ENCODE results near the gene PEX10. TPM values are rescaled to one million over a fixed set of nuclear protein-coding genes. Genes with fewer than 3 reads are reported as not detected.

Gene PEX10
- total RNA-seq, 2 donors from 2014 or later: 7.3 to 8.3 TPM

DNA sequence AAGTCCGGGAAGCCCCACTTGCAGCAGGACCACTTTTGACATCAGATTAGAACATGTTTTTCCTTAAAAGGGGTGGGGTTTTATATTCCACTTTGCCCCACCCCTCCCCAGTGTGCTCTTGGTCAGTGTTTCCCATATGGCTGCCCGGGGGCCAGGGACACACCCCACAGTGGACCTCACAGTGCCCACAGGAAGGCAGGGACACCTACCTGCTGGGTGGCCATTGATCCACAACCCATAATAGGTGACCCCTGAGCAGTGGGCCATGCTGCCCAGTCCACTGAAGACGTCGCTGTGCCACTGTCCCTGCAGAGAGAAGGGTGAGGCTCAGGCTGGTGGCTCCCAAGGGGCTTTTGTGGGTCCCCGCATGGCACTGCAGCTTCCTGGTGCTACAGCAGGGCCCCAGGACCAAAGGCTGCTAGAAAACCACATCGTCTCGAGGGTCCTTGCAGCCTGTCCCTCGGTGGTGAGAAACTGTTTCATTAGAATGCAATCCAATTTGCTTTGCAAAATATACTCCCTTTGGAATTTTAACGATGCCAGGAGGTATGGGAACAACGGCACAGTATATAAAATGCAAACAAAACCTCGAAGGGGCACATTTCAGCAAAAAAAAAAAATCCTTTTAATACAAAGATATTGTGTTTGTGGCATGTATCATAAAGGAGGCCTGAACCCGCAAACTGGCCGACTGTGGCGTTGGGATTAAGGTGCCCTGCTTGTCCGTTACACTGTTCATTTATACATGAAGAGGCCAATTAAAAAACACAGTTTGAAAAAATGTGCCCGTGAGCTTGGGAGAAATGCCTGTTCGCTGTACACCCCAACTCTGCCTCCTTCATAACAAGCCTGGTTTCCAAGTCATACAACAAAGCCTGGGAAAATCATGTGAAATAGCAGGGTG, 37.9 kb downstream of the PEX10 start:
- no peaks in the 10 kb centered on the region for H3K36me3 Mint-ChIP-seq (ENCODE audit: low read depth)
- H3K4me3 Mint-ChIP-seq: no peak overlapping the region
- no peaks in the 10 kb centered on the region for H3K9me3 ChIP-seq (ENCODE audit: control insufficient read depth, low read length, poor library complexity, severe bottlenecking)
- no peak overlapping the region for H3K27ac Mint-ChIP-seq
- DNase-seq (peak in 1 of 3 donors; percentile 8), ATAC-seq (no peak)
- H3K4me1 Mint-ChIP-seq: no peaks in the 10 kb centered on the region
- no peaks in the 10 kb centered on the region for H3K27me3 Mint-ChIP-seq

DNA sequence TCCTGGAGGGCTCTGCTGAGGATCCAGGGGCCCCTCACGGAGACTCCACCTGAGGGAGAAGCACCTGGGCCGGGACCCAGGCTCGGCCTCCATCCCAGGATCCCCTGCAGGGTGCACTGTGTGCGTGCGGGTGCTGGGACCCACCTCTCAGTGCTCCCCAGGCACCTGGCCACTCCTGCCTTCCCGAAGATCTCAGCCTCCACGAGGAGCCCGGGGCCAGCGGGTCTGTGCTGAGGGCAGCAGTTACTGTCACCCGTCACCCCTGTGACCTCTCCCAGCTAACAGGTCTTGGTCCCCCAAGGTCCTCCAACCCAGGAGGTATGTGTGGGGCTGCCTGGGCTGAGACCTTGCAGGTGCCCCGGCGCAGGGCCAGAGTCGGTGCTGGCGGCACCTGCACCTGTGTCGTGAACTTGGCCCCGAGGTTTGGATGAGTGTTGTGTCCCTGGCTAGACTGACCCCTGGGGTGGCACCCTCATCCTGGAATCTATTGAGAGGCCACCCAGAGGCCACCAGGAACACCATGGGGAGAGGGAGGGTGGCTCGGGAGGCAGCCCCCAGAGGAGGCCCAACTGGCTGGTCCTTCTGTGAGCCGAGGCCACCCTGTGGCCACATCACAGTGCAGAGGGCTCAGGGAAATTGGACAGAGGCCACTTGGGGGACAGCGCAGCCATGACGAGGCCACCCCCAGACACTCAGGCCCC, 38.7 kb downstream of the PEX10 start:
- DNase-seq (peak in 1 of 3 donors; percentile 6), ATAC-seq (no peak)
- H3K36me3 Mint-ChIP-seq (ENCODE audit: low read depth): no peaks in the 10 kb centered on the region
- no peak overlapping the region for H3K27ac Mint-ChIP-seq
- H3K4me3 Mint-ChIP-seq: no peak overlapping the region
- no peaks in the 10 kb centered on the region for H3K27me3 Mint-ChIP-seq
- no peaks in the 10 kb centered on the region for H3K9me3 ChIP-seq (ENCODE audit: control insufficient read depth, low read length, poor library complexity, severe bottlenecking)
- H3K4me1 Mint-ChIP-seq: no peaks in the 10 kb centered on the region

DNA sequence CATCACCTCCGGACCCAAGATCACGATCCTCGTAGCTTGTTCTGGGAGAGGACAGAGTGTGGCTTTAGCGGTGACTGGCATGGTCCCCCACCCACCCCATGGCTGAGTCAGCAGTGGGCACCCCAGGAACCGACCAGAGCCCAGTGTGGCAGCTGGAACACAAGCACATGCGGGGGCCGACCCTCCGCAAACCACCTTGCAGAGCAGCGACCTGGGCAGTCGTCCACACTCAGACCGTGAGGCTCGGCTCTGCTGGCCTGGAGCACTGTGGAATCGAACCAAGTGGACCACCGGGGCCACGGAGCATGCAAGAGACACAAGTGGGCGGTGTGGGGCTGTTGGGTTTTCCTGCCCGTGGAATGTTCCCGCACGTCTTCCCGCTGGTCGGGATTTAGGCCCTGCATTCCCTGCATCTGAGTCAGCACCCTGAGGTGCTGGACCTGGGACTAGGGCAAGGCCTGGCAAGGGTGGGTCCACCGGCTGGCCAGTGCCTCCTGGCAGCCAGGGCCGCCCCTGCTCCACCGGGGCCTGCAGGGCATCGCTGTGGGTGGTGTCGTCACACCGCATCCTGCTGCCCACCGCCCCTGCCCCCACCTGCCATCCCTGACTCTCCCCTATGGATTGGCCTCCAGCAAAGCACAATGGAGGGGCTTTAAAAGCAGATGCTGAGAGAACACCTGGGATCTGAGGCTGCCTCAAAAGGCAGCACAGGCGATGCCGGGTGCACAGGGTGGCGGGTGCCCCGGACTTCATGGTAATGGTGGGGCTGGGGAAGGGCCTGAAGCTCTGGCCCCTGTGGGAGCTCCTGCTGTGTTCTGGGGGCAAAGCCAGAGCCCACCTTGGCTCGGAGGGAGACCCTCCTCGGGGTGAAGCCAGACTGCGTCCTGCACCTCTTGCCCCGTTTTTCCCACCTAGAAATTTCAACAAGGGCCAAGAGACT, 39.5 kb downstream of the PEX10 start:
- Mint-ChIP-seq H3K27me3 (no peaks in the 10 kb centered on the region), H3K27ac (no peak overlapping the region), H3K36me3 (ENCODE audit: low read depth) (no peaks in the 10 kb centered on the region), H3K4me3 (no peak overlapping the region), H3K4me1 (no peaks in the 10 kb centered on the region)
- no peak for ATAC-seq
- H3K9me3 ChIP-seq (ENCODE audit: control insufficient read depth, low read length, poor library complexity, severe bottlenecking): no peaks in the 10 kb centered on the region
- DNase-seq: peak in 1 of 3 donors; percentile 6

DNA sequence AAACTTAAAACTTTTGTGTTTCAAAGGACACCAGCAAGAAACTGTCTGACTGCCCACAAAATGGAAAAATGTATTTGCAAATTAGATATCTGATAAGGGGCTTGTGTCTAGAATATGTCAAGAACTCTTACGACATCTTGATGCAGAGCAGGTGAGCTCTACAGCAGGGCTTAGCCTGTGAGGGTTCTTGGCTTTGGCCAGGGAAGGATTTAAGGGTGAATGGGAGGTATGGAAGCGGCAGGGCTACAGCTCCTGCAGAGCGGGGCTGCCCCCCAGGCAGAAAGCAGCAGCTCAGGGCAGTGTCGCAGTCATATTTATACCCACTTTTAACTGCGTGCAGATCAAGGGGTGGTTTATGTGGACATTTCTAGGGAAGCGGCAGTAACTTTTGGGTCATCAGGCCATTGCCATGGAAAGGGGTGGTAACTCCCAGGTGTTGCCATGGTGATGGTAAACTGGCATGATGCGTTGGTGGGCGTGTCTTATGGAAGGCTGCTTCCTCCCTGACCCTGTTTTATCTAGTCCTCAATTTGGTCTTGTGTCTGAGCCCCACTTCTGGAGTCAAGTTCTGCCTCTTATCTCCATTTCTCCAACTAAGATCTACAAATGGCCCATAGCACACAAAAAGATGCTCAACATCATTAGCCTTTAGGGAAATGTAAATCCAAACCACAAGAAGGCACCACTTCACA, 44.2 kb downstream of the PEX10 start:
- DNase-seq (no peak), ATAC-seq (no peak)
- H3K9me3 ChIP-seq (ENCODE audit: control insufficient read depth, low read length, poor library complexity, severe bottlenecking): no peaks in the 10 kb centered on the region
- H3K27me3 Mint-ChIP-seq: no peaks in the 10 kb centered on the region
- no peak overlapping the region for H3K4me3 Mint-ChIP-seq
- no peak overlapping the region for H3K27ac Mint-ChIP-seq
- H3K4me1 Mint-ChIP-seq: no peaks in the 10 kb centered on the region
- H3K36me3 Mint-ChIP-seq (ENCODE audit: low read depth): no peaks in the 10 kb centered on the region

DNA sequence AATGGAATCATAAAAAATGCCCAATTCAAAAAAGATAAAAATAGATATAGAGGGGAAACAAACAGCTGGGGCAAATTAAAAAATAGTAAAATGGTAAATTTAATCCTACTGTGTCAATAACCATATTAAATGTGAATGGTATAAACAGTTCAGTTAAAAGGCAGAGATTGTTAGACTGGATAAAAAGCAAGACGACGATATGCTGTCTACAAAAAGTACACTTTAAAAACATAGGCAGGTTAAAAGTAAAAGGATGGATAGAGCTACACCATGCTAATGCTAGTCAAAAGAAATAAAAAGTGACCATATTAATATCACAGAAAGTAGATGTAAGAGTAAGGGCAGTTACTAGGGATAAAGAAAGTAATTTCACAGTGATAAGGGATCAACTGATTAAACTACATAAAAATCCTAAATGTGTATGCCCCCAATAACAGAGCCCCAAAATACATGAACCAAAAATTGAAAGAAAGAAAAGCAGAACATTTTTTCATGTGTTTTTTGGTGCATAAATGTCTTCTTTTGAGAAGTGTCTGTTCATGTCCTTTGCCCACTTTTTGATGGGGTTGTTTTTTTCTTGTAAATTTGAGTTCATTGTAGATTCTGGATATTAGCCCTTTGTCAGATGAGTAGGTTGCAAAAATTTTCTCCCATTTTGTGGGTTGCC, 48.4 kb downstream of the PEX10 start:
- H3K9me3 ChIP-seq (ENCODE audit: control insufficient read depth, low read length, poor library complexity, severe bottlenecking): no peaks in the 10 kb centered on the region
- Mint-ChIP-seq H3K4me3 (no peak overlapping the region), H3K27ac (no peak overlapping the region), H3K27me3 (no peaks in the 10 kb centered on the region), H3K4me1 (peaks cover 3% of the 10 kb centered on the region), H3K36me3 (ENCODE audit: low read depth) (peaks cover 2% of the 10 kb centered on the region)
- DNase-seq (no peak), ATAC-seq (no peak)

DNA sequence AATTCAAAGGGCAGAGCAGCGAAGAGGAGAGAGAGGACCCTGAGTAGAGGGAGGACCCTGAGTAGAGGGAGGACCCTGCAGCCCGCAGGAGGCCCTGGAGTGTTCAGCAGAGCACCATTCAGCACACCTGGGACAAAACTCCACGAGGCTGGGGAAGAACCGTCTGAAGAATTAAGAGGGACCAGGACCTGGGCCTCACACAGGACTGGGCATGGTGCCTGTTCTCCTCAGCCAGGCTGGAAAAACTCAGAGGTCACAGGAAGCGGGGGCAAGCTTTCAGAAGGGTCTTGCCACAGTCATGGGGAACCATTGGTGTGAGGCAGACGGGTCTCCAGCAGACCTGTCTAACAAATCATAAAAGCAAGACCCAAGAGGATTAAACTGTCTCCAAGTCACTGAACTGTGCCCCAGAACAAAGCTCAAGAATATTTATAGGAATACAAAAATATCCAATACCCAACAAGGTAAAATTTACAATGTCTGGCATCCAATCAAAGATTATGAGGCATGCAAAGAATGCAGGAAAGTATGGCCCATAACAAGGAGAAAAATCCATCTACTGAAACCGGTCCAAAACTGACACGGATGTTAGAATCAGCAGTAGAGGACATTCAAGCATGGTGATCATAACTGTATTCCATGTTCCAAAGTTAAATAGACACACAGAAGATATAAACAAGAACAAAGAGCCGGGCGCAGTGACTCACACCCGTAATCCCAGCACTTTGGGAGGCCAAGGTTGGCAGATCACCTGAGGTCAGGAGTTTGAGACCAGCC, 51.6 kb downstream of the PEX10 start:
- H3K9me3 ChIP-seq (ENCODE audit: control insufficient read depth, low read length, poor library complexity, severe bottlenecking): no peaks in the 10 kb centered on the region
- H3K36me3 Mint-ChIP-seq (ENCODE audit: low read depth): peaks cover 2% of the 10 kb centered on the region
- H3K4me1 Mint-ChIP-seq: peaks cover 3% of the 10 kb centered on the region
- no peak overlapping the region for H3K4me3 Mint-ChIP-seq
- H3K27me3 Mint-ChIP-seq: no peaks in the 10 kb centered on the region
- H3K27ac Mint-ChIP-seq: no peak overlapping the region
- ATAC-seq (no peak), DNase-seq (no peak)

DNA sequence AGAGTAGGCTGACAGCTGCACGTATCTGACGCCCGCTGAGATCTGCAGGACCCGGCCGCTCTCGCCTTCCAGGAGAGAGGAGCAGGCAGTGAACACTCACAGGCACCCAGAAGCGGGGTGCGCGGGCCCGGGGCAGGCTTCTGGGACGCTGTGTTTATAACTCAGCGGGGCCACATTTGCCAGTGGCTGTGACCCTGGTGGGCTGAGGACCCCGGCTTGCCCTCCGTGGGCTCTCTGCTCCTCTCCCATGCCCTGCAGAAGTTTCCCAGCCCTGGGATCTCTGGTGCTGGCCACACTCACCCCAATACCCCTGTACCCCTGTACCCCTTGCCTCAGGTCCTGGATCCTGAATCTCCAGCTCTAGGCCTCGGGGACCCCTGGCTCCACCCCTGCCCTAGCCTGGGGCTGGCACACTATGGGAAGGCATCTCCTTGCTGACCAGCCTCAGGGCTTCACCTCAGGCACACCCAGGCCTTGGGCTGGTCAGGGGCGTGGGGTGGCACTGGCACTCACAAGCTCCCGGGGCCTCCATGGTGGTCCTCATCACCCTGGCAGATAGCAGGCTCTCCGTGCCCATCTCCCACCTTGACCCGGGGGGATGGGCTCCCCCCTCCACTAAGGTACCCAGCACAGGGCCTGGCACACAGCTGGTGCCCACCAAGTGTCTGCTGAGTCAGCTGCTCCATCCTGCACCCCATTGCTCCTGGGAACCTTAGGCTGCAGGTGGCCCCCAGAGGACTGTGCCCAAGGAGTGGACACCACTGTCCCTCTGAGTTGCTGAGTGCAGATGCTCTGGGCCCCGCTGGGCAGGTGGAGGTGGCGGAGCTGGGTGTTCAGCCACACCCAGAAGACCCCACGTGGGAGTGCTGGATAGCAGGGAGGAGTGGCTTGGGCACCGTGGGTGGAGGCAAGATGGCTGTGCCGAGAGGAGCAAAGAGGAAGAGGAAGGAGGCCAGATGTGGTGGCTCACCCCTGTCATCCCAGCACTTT, 53.4 kb downstream of the PEX10 start:
- Mint-ChIP-seq H3K27ac (no peak overlapping the region), H3K27me3 (no peaks in the 10 kb centered on the region), H3K4me3 (no peak overlapping the region), H3K4me1 (peaks cover 3% of the 10 kb centered on the region), H3K36me3 (ENCODE audit: low read depth) (peaks cover 2% of the 10 kb centered on the region)
- DNase-seq: peak in 2 of 3 donors; percentile 4 to 6
- no peak for ATAC-seq
- H3K9me3 ChIP-seq (ENCODE audit: control insufficient read depth, low read length, poor library complexity, severe bottlenecking): no peaks in the 10 kb centered on the region

DNA sequence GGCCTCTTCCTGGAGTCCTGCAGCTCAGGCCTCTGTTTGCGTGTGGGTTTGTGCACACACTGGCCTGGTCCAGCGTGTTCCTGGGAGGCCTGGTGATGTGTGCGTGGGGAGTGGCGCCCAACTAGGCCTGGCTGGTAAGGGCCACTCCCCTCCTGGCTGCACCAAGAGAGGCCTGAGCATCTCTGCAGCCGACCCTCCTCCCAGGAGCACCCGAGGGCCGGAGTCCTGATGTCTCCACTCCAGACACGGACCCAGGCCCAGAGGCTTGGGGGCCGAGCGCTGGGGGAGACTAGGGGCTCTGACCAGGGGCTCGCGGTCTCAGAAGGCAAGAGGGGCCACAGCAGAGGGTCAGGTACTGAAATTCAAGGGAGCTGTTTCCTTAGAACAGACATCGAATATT, 54.3 kb downstream of the PEX10 start:
- Mint-ChIP-seq H3K27me3 (no peaks in the 10 kb centered on the region), H3K4me1 (peaks cover 3% of the 10 kb centered on the region), H3K27ac (no peak overlapping the region), H3K4me3 (no peak overlapping the region), H3K36me3 (ENCODE audit: low read depth) (peaks cover 2% of the 10 kb centered on the region)
- ATAC-seq (no peak), DNase-seq (peak in 1 of 3 donors; percentile 4)
- no peaks in the 10 kb centered on the region for H3K9me3 ChIP-seq (ENCODE audit: control insufficient read depth, low read length, poor library complexity, severe bottlenecking)

DNA sequence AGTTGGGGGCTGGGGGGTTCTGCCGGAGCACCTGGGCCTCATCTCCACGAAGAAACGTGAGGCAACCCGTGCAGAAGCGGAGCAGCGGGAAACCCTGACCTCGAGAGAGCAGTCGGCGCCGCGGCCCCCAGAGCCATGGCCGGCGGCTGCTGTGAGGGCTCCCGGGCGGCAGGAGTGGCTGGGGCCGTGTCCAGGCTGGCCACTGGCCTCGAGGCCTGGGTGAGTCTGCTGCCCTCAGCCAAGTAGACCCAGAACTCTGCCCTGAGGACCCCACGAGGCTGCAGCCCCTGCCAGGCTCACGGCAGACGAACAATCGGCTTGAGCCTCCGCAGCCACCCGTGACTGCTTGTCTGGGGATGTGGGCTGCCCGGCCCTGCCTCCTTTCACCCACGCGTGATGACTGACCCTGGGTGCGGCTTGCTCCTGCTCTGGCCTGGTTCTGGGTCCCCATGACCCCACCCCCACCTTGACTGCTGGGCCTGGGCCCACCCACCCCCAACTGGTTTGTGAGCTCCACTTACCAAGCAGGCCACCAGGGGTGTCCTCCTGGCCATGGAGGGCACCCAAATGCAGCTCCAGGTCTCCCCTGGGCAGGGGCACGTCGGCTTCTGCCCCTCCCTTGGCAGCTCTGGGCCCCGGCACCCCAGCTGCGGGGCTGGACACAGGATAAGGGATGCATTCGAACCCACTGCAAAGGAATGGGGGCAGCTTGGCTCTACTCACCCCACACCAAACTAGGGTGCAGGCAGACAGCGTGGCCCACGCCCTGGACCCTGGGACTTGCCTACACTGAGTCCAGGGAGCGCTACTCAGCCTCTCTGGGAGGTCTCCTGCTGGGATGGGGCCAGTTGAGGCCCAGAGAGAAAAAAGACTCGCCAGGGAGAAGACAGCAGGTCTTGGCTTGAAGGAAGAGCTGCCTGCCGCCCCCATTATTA, 55.2 kb downstream of the PEX10 start:
- Mint-ChIP-seq H3K27ac (no peak overlapping the region), H3K4me3 (no peak overlapping the region), H3K36me3 (ENCODE audit: low read depth) (peaks cover 2% of the 10 kb centered on the region), H3K27me3 (no peaks in the 10 kb centered on the region), H3K4me1 (peaks cover 3% of the 10 kb centered on the region)
- no peak for ATAC-seq
- DNase-seq: peak in 2 of 3 donors; percentile 6 to 7
- no peaks in the 10 kb centered on the region for H3K9me3 ChIP-seq (ENCODE audit: control insufficient read depth, low read length, poor library complexity, severe bottlenecking)

DNA sequence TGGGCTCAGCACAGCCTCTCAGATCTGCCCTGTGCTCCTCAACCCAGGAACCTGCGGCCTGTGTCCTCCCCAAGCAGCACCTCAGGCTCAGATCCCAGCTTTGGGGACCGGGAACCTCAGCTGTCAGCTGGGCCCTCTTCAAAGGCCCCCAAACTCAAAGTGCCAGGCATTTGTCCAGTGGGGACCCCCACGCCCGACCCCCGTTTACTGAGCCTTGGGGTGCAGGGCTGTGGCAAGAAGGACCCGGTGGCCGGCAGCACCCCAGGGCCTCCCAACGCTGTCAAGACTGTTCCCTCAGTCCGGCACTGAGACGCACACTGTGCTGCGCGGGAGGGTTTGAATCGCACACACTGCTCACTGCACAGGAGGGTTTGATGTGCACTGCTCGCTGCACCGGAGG, 56.0 kb downstream of the PEX10 start:
- peaks cover 2% of the 10 kb centered on the region for H3K36me3 Mint-ChIP-seq (ENCODE audit: low read depth)
- no peaks in the 10 kb centered on the region for H3K9me3 ChIP-seq (ENCODE audit: control insufficient read depth, low read length, poor library complexity, severe bottlenecking)
- no peak for ATAC-seq
- H3K27ac Mint-ChIP-seq: no peak overlapping the region
- peak in 1 of 3 donors; percentile 7 for DNase-seq
- H3K4me1 Mint-ChIP-seq: peaks cover 3% of the 10 kb centered on the region
- no peak overlapping the region for H3K4me3 Mint-ChIP-seq
- no peaks in the 10 kb centered on the region for H3K27me3 Mint-ChIP-seq
